GM12873 (cell line): ENCODE results near the gene SWT1.

Experiments
- CTCF ChIP-seq: IDR thresholded peaks from 2 replicates; pipeline ENCODE4 v1.5.1; 2012; ENCODE audit warnings: low read depth, mild to moderate bottlenecking, moderate library complexity, low read length, control low read depth; ENCODE audit not compliant: insufficient read depth; ENCODE audit errors: missing control alignments

Gene SWT1

GRCh38 chr1:185293967-185294542 is 137.1 kb downstream of the SWT1 start:
- no peak for TF ChIP-seq CTCF

GRCh38 chr1:185295091-185295490 is 138.1 kb downstream of the SWT1 start:
- TF ChIP-seq CTCF: no peak

- no peak for TF ChIP-seq CTCF
Observed at GRCh38 chr1:185297982-185298381, 141.0 kb downstream of the SWT1 start.

- TF ChIP-seq CTCF: no peak
Observed at GRCh38 chr1:185300152-185300551, 143.2 kb downstream of the SWT1 start.

- TF ChIP-seq CTCF: no peak
Observed at GRCh38 chr1:185305419-185305818, 148.5 kb downstream of the SWT1 start.

GRCh38 chr1:185308126-185308525 is 151.2 kb downstream of the SWT1 start:
- TF ChIP-seq CTCF: no peak

- TF ChIP-seq CTCF: no peak
Observed at GRCh38 chr1:185309566-185309965, 152.6 kb downstream of the SWT1 start.
